ENCODE data around the gene RGMA.

The RGMA gene

GRCh38 chr15:92992720-92993119 is 96.3 kb downstream of the RGMA start:
- no peak for TF ChIP-seq CTCF (IDR thresholded peaks at IDR 0.05; ENCODE audit: extremely low read depth, missing control alignments)
- no peak for DNase-seq (ENCODE audit: low spot score)

GRCh38 chr15:92990031-92990430 is 99.0 kb downstream of the RGMA start:
- no peak for DNase-seq (ENCODE audit: low spot score)
- TF ChIP-seq CTCF (IDR thresholded peaks at IDR 0.05; ENCODE audit: extremely low read depth, missing control alignments): no peak

GRCh38 chr15:92989470-92989869 is 99.5 kb downstream of the RGMA start:
- TF ChIP-seq CTCF (IDR thresholded peaks at IDR 0.05; ENCODE audit: extremely low read depth, missing control alignments): no peak
- DNase-seq (ENCODE audit: low spot score): no peak
